Activated gamma-delta T cell treated with Interleukin-2 at 50 U/mL for 16 hours (primary cell): ENCODE data around the gene SHOC2.
A peak's percentile ranks its signal among the peaks of the same experiment; 100 is the strongest.
"Not testable (repeated sequence)": the region's sequence is repeated elsewhere in the genome, so short reads cannot be mapped to it uniquely, and the experiment has no call there.

Source experiments
- DNase-seq: peaks from one replicate; pipeline ENCODE4 v3.0.0-alpha.2; 2020

SHOC2 gene

GRCh38 chr10:110903280-110904278 is 15.8 kb upstream of the SHOC2 start:
- no peak for DNase-seq

- DNase-seq = no peak
Observed at GRCh38 chr10:110910138-110910537, 9.3 kb upstream of the SHOC2 start.

- DNase-seq = no peak
Observed at GRCh38 chr10:110912374-110912773, 7.0 kb upstream of the SHOC2 start.

- no peak for DNase-seq
Observed at GRCh38 chr10:110914431-110914830, 5.0 kb upstream of the SHOC2 start.

GRCh38 chr10:110915035-110915434 is 4.4 kb upstream of the SHOC2 start:
- DNase-seq = no peak

- not testable (repeated sequence) for DNase-seq
Observed at GRCh38 chr10:110915600-110915999, 3.8 kb upstream of the SHOC2 start.

GRCh38 chr10:110916554-110917346 is 2.7 kb upstream of the SHOC2 start:
- no peak for DNase-seq

- DNase-seq = peak; percentile 84
Observed at GRCh38 chr10:110918269-110918642, 1.1 kb upstream of the SHOC2 start.

GRCh38 chr10:110918643-110919348 is 608 bp upstream of the SHOC2 start, which contains the start of gene BBIP1:
Gene BBIP1 (minus strand): TSS chr10:110919180. CDS start chr10:110918157, 1,023 bp downstream.
- DNase-seq = no peak

GRCh38 chr10:110919971-110920881 is 822 bp downstream of the SHOC2 start:
- DNase-seq = no peak

- no peak for DNase-seq
Observed at GRCh38 chr10:110923856-110924493, 4.6 kb downstream of the SHOC2 start.

GRCh38 chr10:110927461-110927860 is 8.1 kb downstream of the SHOC2 start:
- no peak for DNase-seq

- no peak for DNase-seq
Observed at GRCh38 chr10:110931769-110932381, 12.5 kb downstream of the SHOC2 start.

GRCh38 chr10:110932505-110933180 is 13.2 kb downstream of the SHOC2 start:
- no peak for DNase-seq

- DNase-seq = no peak
Observed at GRCh38 chr10:110936757-110937156, 17.4 kb downstream of the SHOC2 start.

GRCh38 chr10:110939419-110939818 is 20.0 kb downstream of the SHOC2 start:
- no peak for DNase-seq

- no peak for DNase-seq
Observed at GRCh38 chr10:110944792-110945396, 25.5 kb downstream of the SHOC2 start.

- DNase-seq = no peak
Observed at GRCh38 chr10:110946496-110946895, 27.1 kb downstream of the SHOC2 start.

- DNase-seq = no peak
Observed at GRCh38 chr10:110947061-110947595, 27.7 kb downstream of the SHOC2 start.

- no peak for DNase-seq
Observed at GRCh38 chr10:110951381-110951780, 32.0 kb downstream of the SHOC2 start.
